ENCODE results near the gene FHOD3.

The FHOD3 gene

GRCh38 chr18:36532394-36532793 lies 234.9 kb downstream of the FHOD3 start:
- Mint-ChIP-seq H3K27ac (no peak overlapping the region), H3K4me3 (no peak overlapping the region), H3K4me1 (peaks cover 3% of the 10 kb centered on the region), H3K9me3 (no peaks in the 10 kb centered on the region), H3K27me3 (peaks cover 5% of the 10 kb centered on the region), H3K36me3 (no peaks in the 10 kb centered on the region)
- no peak for ATAC-seq (ENCODE audit: low read depth)
- no peak for DNase-seq (ENCODE audit: low spot score in 2 of 2)

GRCh38 chr18:36532815-36533214 lies 235.3 kb downstream of the FHOD3 start:
- no peak overlapping the region for H3K4me3 Mint-ChIP-seq
- no peak overlapping the region for H3K27ac Mint-ChIP-seq
- peaks cover 3% of the 10 kb centered on the region for H3K4me1 Mint-ChIP-seq
- H3K27me3 Mint-ChIP-seq = peaks cover 5% of the 10 kb centered on the region
- no peaks in the 10 kb centered on the region for H3K36me3 Mint-ChIP-seq
- DNase-seq (ENCODE audit: low spot score in 2 of 2) (no peak), ATAC-seq (ENCODE audit: low read depth) (no peak)
- no peaks in the 10 kb centered on the region for H3K9me3 Mint-ChIP-seq

- Mint-ChIP-seq H3K4me1 (peaks cover 3% of the 10 kb centered on the region), H3K9me3 (no peaks in the 10 kb centered on the region), H3K27me3 (peaks cover 5% of the 10 kb centered on the region), H3K36me3 (no peaks in the 10 kb centered on the region), H3K4me3 (no peak overlapping the region), H3K27ac (no peak overlapping the region)
- no peak for DNase-seq (ENCODE audit: low spot score in 2 of 2)
- ATAC-seq (ENCODE audit: low read depth) = no peak
Measured at GRCh38 chr18:36533446-36534153, 236.1 kb downstream of the FHOD3 start.

GRCh38 chr18:36534154-36534688 lies 236.7 kb downstream of the FHOD3 start:
- H3K9me3 Mint-ChIP-seq = no peaks in the 10 kb centered on the region
- H3K36me3 Mint-ChIP-seq = no peaks in the 10 kb centered on the region
- no peak overlapping the region for H3K4me3 Mint-ChIP-seq
- peaks cover 3% of the 10 kb centered on the region for H3K4me1 Mint-ChIP-seq
- H3K27ac Mint-ChIP-seq = no peak overlapping the region
- no peak for DNase-seq (ENCODE audit: low spot score in 2 of 2)
- ATAC-seq (ENCODE audit: low read depth) = no peak
- peaks cover 5% of the 10 kb centered on the region for H3K27me3 Mint-ChIP-seq

- H3K27me3 Mint-ChIP-seq = peaks cover 5% of the 10 kb centered on the region
- no peak for ATAC-seq (ENCODE audit: low read depth)
- H3K36me3 Mint-ChIP-seq = no peaks in the 10 kb centered on the region
- H3K9me3 Mint-ChIP-seq = no peaks in the 10 kb centered on the region
- no peak overlapping the region for H3K4me3 Mint-ChIP-seq
- H3K4me1 Mint-ChIP-seq = peaks cover 3% of the 10 kb centered on the region
- H3K27ac Mint-ChIP-seq = no peak overlapping the region
- no peak for DNase-seq (ENCODE audit: low spot score in 2 of 2)
Measured at GRCh38 chr18:36535202-36535935, 237.9 kb downstream of the FHOD3 start.

GRCh38 chr18:36536426-36536825 lies 238.9 kb downstream of the FHOD3 start:
- ATAC-seq (ENCODE audit: low read depth) = no peak
- DNase-seq (ENCODE audit: low spot score in 2 of 2) = no peak
- Mint-ChIP-seq H3K4me3 (no peak overlapping the region), H3K27ac (no peak overlapping the region), H3K36me3 (no peaks in the 10 kb centered on the region), H3K9me3 (no peaks in the 10 kb centered on the region), H3K27me3 (peaks cover 5% of the 10 kb centered on the region), H3K4me1 (peaks cover 3% of the 10 kb centered on the region)

- H3K27ac Mint-ChIP-seq = no peak overlapping the region
- H3K4me3 Mint-ChIP-seq = no peak overlapping the region
- no peaks in the 10 kb centered on the region for H3K9me3 Mint-ChIP-seq
- peaks cover 3% of the 10 kb centered on the region for H3K4me1 Mint-ChIP-seq
- DNase-seq (ENCODE audit: low spot score in 2 of 2) = no peak
- ATAC-seq (ENCODE audit: low read depth) = no peak
- H3K27me3 Mint-ChIP-seq = no peaks in the 10 kb centered on the region
- no peaks in the 10 kb centered on the region for H3K36me3 Mint-ChIP-seq
Measured at GRCh38 chr18:36537289-36537688, 239.8 kb downstream of the FHOD3 start.

- ATAC-seq (ENCODE audit: low read depth) = no peak
- H3K9me3 Mint-ChIP-seq = no peaks in the 10 kb centered on the region
- H3K36me3 Mint-ChIP-seq = no peaks in the 10 kb centered on the region
- H3K27ac Mint-ChIP-seq = no peak overlapping the region
- no peak for DNase-seq (ENCODE audit: low spot score in 2 of 2)
- no peak overlapping the region for H3K4me3 Mint-ChIP-seq
- no peaks in the 10 kb centered on the region for H3K27me3 Mint-ChIP-seq
- H3K4me1 Mint-ChIP-seq = no peaks in the 10 kb centered on the region
Measured at GRCh38 chr18:36539674-36540231, 242.2 kb downstream of the FHOD3 start.

GRCh38 chr18:36543030-36543429 lies 245.5 kb downstream of the FHOD3 start:
- Mint-ChIP-seq H3K4me3 (no peak overlapping the region), H3K27me3 (peaks cover 3% of the 10 kb centered on the region), H3K9me3 (no peaks in the 10 kb centered on the region), H3K4me1 (no peaks in the 10 kb centered on the region), H3K36me3 (no peaks in the 10 kb centered on the region), H3K27ac (no peak overlapping the region)
- DNase-seq (ENCODE audit: low spot score in 2 of 2) (no peak), ATAC-seq (ENCODE audit: low read depth) (no peak)

- H3K9me3 Mint-ChIP-seq = no peaks in the 10 kb centered on the region
- H3K4me3 Mint-ChIP-seq = no peak overlapping the region
- peaks cover 3% of the 10 kb centered on the region for H3K27me3 Mint-ChIP-seq
- H3K4me1 Mint-ChIP-seq = no peaks in the 10 kb centered on the region
- H3K36me3 Mint-ChIP-seq = no peaks in the 10 kb centered on the region
- no peak overlapping the region for H3K27ac Mint-ChIP-seq
- DNase-seq (ENCODE audit: low spot score in 2 of 2) (no peak), ATAC-seq (ENCODE audit: low read depth) (no peak)
Measured at GRCh38 chr18:36543991-36544725, 246.6 kb downstream of the FHOD3 start.

- DNase-seq (ENCODE audit: low spot score in 2 of 2) = no peak
- no peaks in the 10 kb centered on the region for H3K9me3 Mint-ChIP-seq
- no peaks in the 10 kb centered on the region for H3K4me1 Mint-ChIP-seq
- H3K36me3 Mint-ChIP-seq = no peaks in the 10 kb centered on the region
- no peak overlapping the region for H3K27ac Mint-ChIP-seq
- peaks cover 3% of the 10 kb centered on the region for H3K27me3 Mint-ChIP-seq
- ATAC-seq (ENCODE audit: low read depth) = no peak
- H3K4me3 Mint-ChIP-seq = no peak overlapping the region
Measured at GRCh38 chr18:36545821-36546427, 248.4 kb downstream of the FHOD3 start.

GRCh38 chr18:36546876-36547275 lies 249.4 kb downstream of the FHOD3 start:
- Mint-ChIP-seq H3K4me1 (no peaks in the 10 kb centered on the region), H3K9me3 (no peaks in the 10 kb centered on the region), H3K27me3 (peaks cover 3% of the 10 kb centered on the region), H3K36me3 (no peaks in the 10 kb centered on the region), H3K27ac (no peak overlapping the region), H3K4me3 (no peak overlapping the region)
- no peak for DNase-seq (ENCODE audit: low spot score in 2 of 2)
- no peak for ATAC-seq (ENCODE audit: low read depth)

- no peaks in the 10 kb centered on the region for H3K36me3 Mint-ChIP-seq
- H3K9me3 Mint-ChIP-seq = no peaks in the 10 kb centered on the region
- ATAC-seq (ENCODE audit: low read depth) = no peak
- no peaks in the 10 kb centered on the region for H3K4me1 Mint-ChIP-seq
- no peak overlapping the region for H3K27ac Mint-ChIP-seq
- no peak for DNase-seq (ENCODE audit: low spot score in 2 of 2)
- no peak overlapping the region for H3K4me3 Mint-ChIP-seq
- H3K27me3 Mint-ChIP-seq = peaks cover 3% of the 10 kb centered on the region
Measured at GRCh38 chr18:36547544-36547943, 250.0 kb downstream of the FHOD3 start.
